Epithelial cell of esophagus (primary cell): ENCODE data around the gene CIB2.

Experiments used
- DNase-seq: peaks from one replicate; pipeline ENCODE4 v3.0.0; 2010; ENCODE audit warnings: low read depth
- H3K4me3 ChIP-seq: 2 replicates; pipeline ENCODE4 v1.5.1; 2011; ENCODE audit warnings: mild to moderate bottlenecking, low read length, control low read depth
- CTCF ChIP-seq: IDR thresholded peaks from 2 replicates; pipeline ENCODE4 v1.5.1; 2011; ENCODE audit warnings: low read depth, mild to moderate bottlenecking, low read length, control low read depth, inconsistent platforms; ENCODE audit not compliant: insufficient read depth; ENCODE audit errors: missing control alignments

CIB2 gene

DNA sequence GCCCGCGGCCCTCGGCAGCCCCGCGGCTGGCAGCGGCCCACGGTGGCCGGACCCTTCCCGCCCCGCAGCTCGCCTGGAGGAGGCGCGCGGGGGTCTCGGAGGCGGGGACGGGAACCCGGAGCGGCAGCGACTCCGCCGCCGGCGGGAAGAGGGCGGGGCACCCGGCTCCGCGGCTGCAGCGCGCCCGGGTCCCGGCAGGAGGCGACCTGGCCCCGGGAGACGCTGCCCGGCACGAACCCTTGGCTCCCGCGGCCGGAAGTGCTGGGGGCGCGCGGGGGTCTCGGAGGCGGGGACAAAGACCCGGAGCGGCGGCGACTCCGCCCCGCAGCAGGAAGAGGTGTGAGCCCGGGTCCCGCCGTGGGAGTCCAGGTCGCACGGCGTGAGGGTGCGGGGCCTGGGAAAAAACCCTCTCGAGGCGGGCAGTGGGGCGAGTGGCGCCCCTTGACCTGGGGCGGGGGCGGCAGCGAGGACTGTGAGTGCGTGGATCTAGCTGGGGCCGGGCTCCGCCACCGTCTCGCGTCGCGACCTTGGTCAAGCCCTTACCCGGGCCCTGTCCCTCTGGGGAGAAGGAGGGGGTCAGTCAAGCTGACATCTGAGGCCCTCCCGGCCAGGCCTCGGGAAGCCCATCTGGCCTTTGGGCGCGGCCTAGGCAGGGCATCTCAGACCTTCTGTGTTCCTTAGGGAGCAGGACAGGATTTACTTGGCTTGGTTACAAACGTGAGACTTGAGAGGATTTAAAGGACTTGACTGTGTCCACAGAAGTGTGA is at the start of gene CIB2:
Gene CIB2 (minus strand): TSS at position 151 of the 767 bp plus-strand sequence. CDS start 230 bp downstream, outside the sequence.
- DNase-seq, result peak; percentile 53
- TF ChIP-seq CTCF, result peak; percentile 32
- peak within 1 kb of the TSS; percentile 48 for H3K4me3 ChIP-seq

DNA sequence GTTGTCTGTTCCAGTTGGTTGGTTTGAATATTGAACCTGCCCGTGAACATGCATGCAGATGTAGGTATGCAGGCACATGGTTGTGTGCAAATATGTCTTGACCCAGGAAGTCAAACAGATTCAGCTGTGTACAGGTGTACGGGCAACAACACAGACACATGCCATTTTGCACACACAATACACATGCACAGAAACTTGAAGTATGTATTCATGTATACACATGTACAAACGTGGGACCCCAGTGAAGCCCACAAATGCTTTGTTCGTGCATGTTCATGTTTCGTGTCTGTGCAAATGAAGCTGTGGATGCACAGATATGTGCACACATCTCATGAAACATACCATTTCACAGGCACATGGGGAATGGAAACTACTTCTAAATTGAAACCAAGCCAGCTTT is 48.7 kb upstream of the CIB2 start:
- no peak for DNase-seq
- TF ChIP-seq CTCF, result no peak
- no peak overlapping the region for H3K4me3 ChIP-seq

- no peak for TF ChIP-seq CTCF
- DNase-seq, result no peak
- no peak overlapping the region for H3K4me3 ChIP-seq
Observed at GRCh38 chr15:78179286-78179840, 48.1 kb upstream of the CIB2 start.

GRCh38 chr15:78178064-78178463 is 46.8 kb upstream of the CIB2 start:
- DNase-seq, result no peak
- TF ChIP-seq CTCF, result no peak
- no peak overlapping the region for H3K4me3 ChIP-seq

GRCh38 chr15:78177447-78177873 is 46.2 kb upstream of the CIB2 start:
- H3K4me3 ChIP-seq, result no peak overlapping the region
- peak; percentile 39 for DNase-seq
- peak; percentile 77 for TF ChIP-seq CTCF

- H3K4me3 ChIP-seq, result no peak overlapping the region
- no peak for TF ChIP-seq CTCF
- DNase-seq, result no peak
Observed at GRCh38 chr15:78175330-78175729, 44.1 kb upstream of the CIB2 start.
